H9 (cell line): ENCODE data around the gene FBLN1. TPM values are rescaled to one million over a fixed set of nuclear protein-coding genes. Genes with fewer than 3 reads are reported as not detected.

Source experiments
- DNase-seq: peaks from one replicate; pipeline ENCODE4 v3.0.0-alpha.2; 2017
- H2AFZ ChIP-seq: one replicate; pipeline ENCODE4 v1.6.1; 2013; ENCODE audit warnings: mild to moderate bottlenecking, low read length, control low read depth, moderate library complexity
- H2AK5ac ChIP-seq: 2 replicates; pipeline ENCODE4 v1.6.1; 2013; ENCODE audit warnings: low read length, control low read depth, mixed read lengths; ENCODE audit not compliant: insufficient read length
- H2BK120ac ChIP-seq: one replicate; pipeline ENCODE4 v1.6.1; 2013; ENCODE audit warnings: low read depth, mild to moderate bottlenecking, low read length, control low read depth, inconsistent platforms; ENCODE audit not compliant: poor library complexity, severe bottlenecking
- H2BK12ac ChIP-seq: 2 replicates; pipeline ENCODE4 v1.6.1; 2013; ENCODE audit warnings: low read length, control low read depth, mixed read lengths, low read depth; ENCODE audit not compliant: insufficient read length
- H2BK15ac ChIP-seq: 2 replicates; pipeline ENCODE4 v1.6.1; 2013; ENCODE audit warnings: low read depth, low read length, control low read depth
- H2BK20ac ChIP-seq: one replicate; pipeline ENCODE4 v1.6.1; 2013; ENCODE audit warnings: low read depth, mild to moderate bottlenecking, low read length, control low read depth, inconsistent platforms; ENCODE audit not compliant: poor library complexity, severe bottlenecking
- H2BK5ac ChIP-seq: 2 replicates; pipeline ENCODE4 v1.6.1; 2013; ENCODE audit warnings: low read length, control low read depth, mixed read lengths; ENCODE audit not compliant: insufficient read length
- H3K14ac ChIP-seq: 2 replicates; pipeline ENCODE4 v1.6.1; 2013; ENCODE audit warnings: low read length, control low read depth; ENCODE audit not compliant: insufficient read depth
- H3K18ac ChIP-seq: 2 replicates; pipeline ENCODE4 v1.6.1; 2013; ENCODE audit warnings: low read depth, mild to moderate bottlenecking, mixed read lengths, low read length, control low read depth; ENCODE audit not compliant: insufficient read length
- H3K23ac ChIP-seq: 2 replicates; pipeline ENCODE4 v1.6.1; 2013; ENCODE audit warnings: low read length, control low read depth, mixed read lengths, low read depth; ENCODE audit not compliant: insufficient read length
- H3K23me2 ChIP-seq: 2 replicates; pipeline ENCODE4 v1.6.1; 2013; ENCODE audit warnings: low read depth, mild to moderate bottlenecking, mixed read lengths, low read length, control low read depth; ENCODE audit not compliant: insufficient read length, poor library complexity, severe bottlenecking
- H3K27ac ChIP-seq: 2 replicates; pipeline ENCODE4 v1.5.1; 2013; ENCODE audit warnings: low read length, control low read depth, mixed read lengths, low read depth; ENCODE audit not compliant: insufficient read length
- H3K27me3 ChIP-seq: 2 replicates; pipeline ENCODE4 v1.6.1; 2013; ENCODE audit warnings: low read length, control low read depth, inconsistent platforms; ENCODE audit not compliant: insufficient read depth
- H3K4ac ChIP-seq: 2 replicates; pipeline ENCODE4 v1.6.1; 2013; ENCODE audit warnings: low read depth, mild to moderate bottlenecking, control low read depth, inconsistent platforms, low read length, moderate library complexity
- H3K4me1 ChIP-seq: 2 replicates; pipeline ENCODE4 v1.6.1; 2013; ENCODE audit warnings: low read length, control low read depth, inconsistent platforms; ENCODE audit not compliant: insufficient read depth
- H3K4me2 ChIP-seq: 2 replicates; pipeline ENCODE4 v1.6.1; 2013; ENCODE audit warnings: low read length, control low read depth, mixed read lengths; ENCODE audit not compliant: insufficient read length, insufficient read depth
- H3K56ac ChIP-seq: 2 replicates; pipeline ENCODE4 v1.6.1; 2013; ENCODE audit warnings: low read depth, mild to moderate bottlenecking, mixed read lengths, low read length, control low read depth; ENCODE audit not compliant: insufficient read length
- H3K79me1 ChIP-seq: 2 replicates; pipeline ENCODE4 v1.6.1; 2013; ENCODE audit warnings: low read depth, mild to moderate bottlenecking, moderate library complexity, low read length, control low read depth, inconsistent platforms; ENCODE audit not compliant: insufficient read depth, poor library complexity, severe bottlenecking
- H3K79me2 ChIP-seq: 2 replicates; pipeline ENCODE4 v1.6.1; 2013; ENCODE audit warnings: low read length, control low read depth, inconsistent platforms; ENCODE audit not compliant: insufficient read depth
- H3K9ac ChIP-seq: 2 replicates; pipeline ENCODE4 v1.6.1; 2013; ENCODE audit warnings: low read length, control low read depth, mixed read lengths; ENCODE audit not compliant: insufficient read length; ENCODE audit errors: extremely low read depth
- H3K9me3 ChIP-seq: one replicate; pipeline ENCODE4 v1.6.1; 2013; ENCODE audit warnings: low read depth, low read length, inconsistent platforms; ENCODE audit not compliant: control insufficient read depth
- H3T11ph ChIP-seq: one replicate; pipeline ENCODE4 v1.6.1; 2013; ENCODE audit warnings: mild to moderate bottlenecking, low read length, control low read depth, inconsistent platforms
- H4K20me1 ChIP-seq: one replicate; pipeline ENCODE4 v1.6.1; 2013; ENCODE audit not compliant: control insufficient read depth, insufficient read length, insufficient read depth
- H4K5ac ChIP-seq: 2 replicates; pipeline ENCODE4 v1.6.1; 2013; ENCODE audit warnings: low read depth, mild to moderate bottlenecking, mixed read lengths, low read length, control low read depth; ENCODE audit not compliant: insufficient read length
- H4K8ac ChIP-seq: replicated peaks from 2 replicates; pipeline ENCODE4 v1.6.1; 2013; ENCODE audit warnings: low read length, control low read depth, mixed read lengths, low read depth; ENCODE audit not compliant: insufficient read length
- H4K91ac ChIP-seq: 2 replicates; pipeline ENCODE4 v1.6.1; 2013; ENCODE audit warnings: low read depth, mild to moderate bottlenecking, moderate library complexity, mixed read lengths, low read length, control low read depth; ENCODE audit not compliant: insufficient read length
- H3K27ac Mint-ChIP-seq, 3 experiments: 2 replicates in 2 of 3; 3 replicates in 1 of 3; pipeline ENCODE4 v1.8.0; 2020 to 2021; ENCODE audit warnings: mixed read lengths in 3 of 3, mild to moderate bottlenecking in 1 of 3, moderate library complexity in 1 of 3
- H3K27me3 Mint-ChIP-seq: 2 replicates; pipeline ENCODE4 v1.8.0; 2021; ENCODE audit warnings: low read depth, mild to moderate bottlenecking, moderate library complexity, mixed read lengths
- H3K36me3 Mint-ChIP-seq, 3 experiments: 2 replicates in 2 of 3; 3 replicates in 1 of 3; pipeline ENCODE4 v1.8.0; 2020 to 2021; ENCODE audit warnings: low read depth in 3 of 3, mixed read lengths in 3 of 3; ENCODE audit not compliant: insufficient read depth in 1 of 3
- H3K4me1 Mint-ChIP-seq, 2 experiments: 2 replicates each; pipeline ENCODE4 v1.8.0; 2020; ENCODE audit warnings: mixed read lengths in 2 of 2
- H3K4me3 Mint-ChIP-seq, 2 experiments: 2 replicates in 1 of 2; 3 replicates in 1 of 2; pipeline ENCODE4 v1.8.0; 2020 to 2021; ENCODE audit warnings: mild to moderate bottlenecking in 2 of 2, mixed read lengths in 2 of 2, moderate library complexity in 1 of 2
- H3K9me3 Mint-ChIP-seq, 2 experiments: 2 replicates in 1 of 2; 3 replicates in 1 of 2; pipeline ENCODE4 v1.8.0; 2020; ENCODE audit warnings: mild to moderate bottlenecking in 2 of 2, mixed read lengths in 2 of 2, moderate library complexity in 1 of 2
- WGBS: extraction: QIAGEN DNeasy Blood & Tissue Kit; methylation state at CpG from one replicate; pipeline ENCODE4 v1.1.7; 2013; ENCODE audit warnings: missing lambda C conversion rate, low lambda C conversion rate, mixed read lengths; ENCODE audit not compliant: insufficient read length; ENCODE audit errors: extremely low coverage; 5-methylcytosine and 5-hydroxymethylcytosine counted together
- total RNA-seq: library from RNA; stranded (reverse); gene quantifications from 2 replicates; pipeline ENCODE4 v1.2.1, GENCODE V29; 2021
- TF ChIP-seq, protein P1 (sequence below): fragments of 200-600 bp; sonication (generic); conservative IDR thresholded peaks from 3 replicates; pipeline ENCODE4 v1.8.0; 2021; ENCODE audit warnings: antibody characterized with exemption, mild to moderate bottlenecking

The FBLN1 gene
- total RNA-seq, 1 experiment from 2014 or later, result 140 TPM

DNA sequence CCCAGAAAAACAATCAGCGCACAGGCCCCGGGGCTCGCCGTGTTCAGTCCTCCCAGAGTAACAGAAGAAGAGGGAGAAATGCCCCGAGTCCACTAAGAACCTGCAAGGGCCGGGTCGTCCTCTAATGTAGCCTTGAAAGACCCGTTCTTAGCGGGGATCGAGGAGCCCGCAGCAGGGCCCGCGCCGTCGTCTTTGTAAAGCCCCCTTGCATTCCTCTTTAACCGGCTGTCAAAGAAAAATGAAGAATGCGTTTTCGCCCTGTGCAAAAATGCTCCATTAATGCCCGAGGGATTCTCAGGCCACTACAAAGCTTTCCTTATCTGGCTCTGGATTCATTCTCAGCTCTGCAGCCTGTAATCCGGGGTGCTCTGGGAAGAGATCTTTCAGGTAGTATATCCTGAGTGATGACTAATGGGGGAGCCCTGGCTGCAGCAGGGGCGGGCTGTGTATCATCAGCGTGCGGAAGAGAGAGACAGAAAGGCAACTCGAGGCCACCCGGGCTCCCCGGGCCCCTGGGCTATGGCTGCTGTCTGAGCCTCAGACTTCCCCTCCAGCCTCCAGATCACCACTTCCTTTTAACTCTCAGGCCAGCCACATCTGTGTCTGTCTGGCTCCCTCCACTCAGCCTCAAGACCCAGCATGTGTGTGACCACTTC lies 78.2 kb downstream of the FBLN1 start:
- Mint-ChIP-seq H3K4me3 (no peak overlapping the region), H3K36me3 (no peaks in the 10 kb centered on the region; a peak in 1 of 7 replicates), H3K27me3 (no peaks in the 10 kb centered on the region), H3K4me1 (peaks cover 0 to 4% of the 10 kb centered on the region in 2 experiments; a peak in 1 of 4 replicates), H3K27ac (no peak overlapping the region), H3K9me3 (no peaks in the 10 kb centered on the region)
- Histone ChIP-seq H2BK20ac (no peak overlapping the region), H3K9ac (no peak overlapping the region), H3K27me3 (no peaks in the 10 kb centered on the region), H4K20me1 (no peaks in the 10 kb centered on the region), H2BK15ac (no peak overlapping the region), H3K14ac (no peak overlapping the region; the same call in 1 of the 2 replicates), H2BK5ac (no peak overlapping the region), H2BK12ac (no peak overlapping the region), H3K4me2 (no peak overlapping the region), H3K79me2 (no peaks in the 10 kb centered on the region), H2AFZ (no peak overlapping the region), H2BK120ac (no peak overlapping the region), H3T11ph (no peak overlapping the region), H2AK5ac (no peak overlapping the region), H3K23me2 (no peaks in the 10 kb centered on the region), H3K4ac (no peak overlapping the region), H3K18ac (no peak overlapping the region), H3K9me3 (no peaks in the 10 kb centered on the region), H3K56ac (no peak overlapping the region), H3K27ac (no peak overlapping the region), H4K8ac (no peak overlapping the region), H4K5ac (no peak overlapping the region), H3K79me1 (no peaks in the 10 kb centered on the region), H3K23ac (no peak overlapping the region), H4K91ac (no peak overlapping the region), H3K4me1 (peaks cover 5% of the 10 kb centered on the region; the same call in 1 of the 2 replicates)
- no CpG with 5 or more reads among the region's 26 CpGs for WGBS
- DNase-seq, result no peak
- TF ChIP-seq, protein P1, sequence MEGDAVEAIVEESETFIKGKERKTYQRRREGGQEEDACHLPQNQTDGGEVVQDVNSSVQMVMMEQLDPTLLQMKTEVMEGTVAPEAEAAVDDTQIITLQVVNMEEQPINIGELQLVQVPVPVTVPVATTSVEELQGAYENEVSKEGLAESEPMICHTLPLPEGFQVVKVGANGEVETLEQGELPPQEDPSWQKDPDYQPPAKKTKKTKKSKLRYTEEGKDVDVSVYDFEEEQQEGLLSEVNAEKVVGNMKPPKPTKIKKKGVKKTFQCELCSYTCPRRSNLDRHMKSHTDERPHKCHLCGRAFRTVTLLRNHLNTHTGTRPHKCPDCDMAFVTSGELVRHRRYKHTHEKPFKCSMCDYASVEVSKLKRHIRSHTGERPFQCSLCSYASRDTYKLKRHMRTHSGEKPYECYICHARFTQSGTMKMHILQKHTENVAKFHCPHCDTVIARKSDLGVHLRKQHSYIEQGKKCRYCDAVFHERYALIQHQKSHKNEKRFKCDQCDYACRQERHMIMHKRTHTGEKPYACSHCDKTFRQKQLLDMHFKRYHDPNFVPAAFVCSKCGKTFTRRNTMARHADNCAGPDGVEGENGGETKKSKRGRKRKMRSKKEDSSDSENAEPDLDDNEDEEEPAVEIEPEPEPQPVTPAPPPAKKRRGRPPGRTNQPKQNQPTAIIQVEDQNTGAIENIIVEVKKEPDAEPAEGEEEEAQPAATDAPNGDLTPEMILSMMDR, result no peak
